Stimulated activated CD8-positive, alpha-beta memory T cell treated with anti-CD3 and anti-CD28 coated beads, Interleukin-12 subunit alpha, Interleukin-12 subunit beta, amount 100 ng/mL, for 1 hour (primary cell): Measurements from ENCODE around the gene IER3.
"Not testable (repeated sequence)": the region's sequence is repeated elsewhere in the genome, so short reads cannot be mapped to it uniquely, and the experiment has no call there.

Experiments used
- DNase-seq: peaks from one replicate; pipeline ENCODE4 v3.0.0-alpha.2; 2020; ENCODE audit warnings: low read depth

IER3 gene

DNA sequence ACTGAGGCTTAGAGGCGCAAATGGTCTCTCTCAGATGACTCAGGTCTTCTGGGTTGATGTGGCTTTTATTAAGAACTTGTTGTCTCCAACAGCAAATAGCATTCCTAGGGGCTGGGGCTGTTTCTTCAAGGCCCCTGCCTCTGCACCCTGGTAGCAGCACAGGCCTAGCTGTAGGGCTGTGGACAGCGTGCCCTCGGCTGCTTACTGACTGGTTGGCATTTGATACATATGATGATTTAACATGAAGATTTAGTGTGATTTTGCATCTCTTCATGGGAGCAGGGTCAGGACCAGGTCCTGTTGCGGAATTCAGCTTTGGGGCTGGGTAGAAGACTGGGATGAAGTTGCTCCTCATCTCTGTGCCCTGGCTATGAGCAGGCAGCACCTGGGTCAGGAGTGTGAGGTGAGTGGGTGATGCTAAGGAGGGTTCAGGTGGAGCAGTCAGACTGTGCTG is 24.3 kb upstream of the IER3 start:
- DNase-seq = no peak

DNA sequence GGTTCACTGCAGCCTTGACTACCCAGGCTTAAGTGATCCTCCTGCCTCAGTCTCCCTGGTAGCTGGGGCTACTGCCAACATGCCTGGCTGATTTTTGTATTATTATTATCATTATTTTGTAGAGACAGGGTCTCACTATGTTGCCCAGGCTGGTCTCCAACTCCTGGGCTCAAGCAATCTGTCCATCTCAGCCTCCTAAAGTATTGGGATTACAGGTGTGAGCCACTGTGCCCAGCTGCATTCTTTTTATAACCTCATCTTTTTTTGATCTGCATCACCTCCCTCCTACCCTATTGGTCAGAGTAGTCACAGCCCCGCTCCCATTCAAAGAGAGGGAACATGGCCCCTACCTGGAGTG is 23.6 kb upstream of the IER3 start:
- no peak for DNase-seq

DNA sequence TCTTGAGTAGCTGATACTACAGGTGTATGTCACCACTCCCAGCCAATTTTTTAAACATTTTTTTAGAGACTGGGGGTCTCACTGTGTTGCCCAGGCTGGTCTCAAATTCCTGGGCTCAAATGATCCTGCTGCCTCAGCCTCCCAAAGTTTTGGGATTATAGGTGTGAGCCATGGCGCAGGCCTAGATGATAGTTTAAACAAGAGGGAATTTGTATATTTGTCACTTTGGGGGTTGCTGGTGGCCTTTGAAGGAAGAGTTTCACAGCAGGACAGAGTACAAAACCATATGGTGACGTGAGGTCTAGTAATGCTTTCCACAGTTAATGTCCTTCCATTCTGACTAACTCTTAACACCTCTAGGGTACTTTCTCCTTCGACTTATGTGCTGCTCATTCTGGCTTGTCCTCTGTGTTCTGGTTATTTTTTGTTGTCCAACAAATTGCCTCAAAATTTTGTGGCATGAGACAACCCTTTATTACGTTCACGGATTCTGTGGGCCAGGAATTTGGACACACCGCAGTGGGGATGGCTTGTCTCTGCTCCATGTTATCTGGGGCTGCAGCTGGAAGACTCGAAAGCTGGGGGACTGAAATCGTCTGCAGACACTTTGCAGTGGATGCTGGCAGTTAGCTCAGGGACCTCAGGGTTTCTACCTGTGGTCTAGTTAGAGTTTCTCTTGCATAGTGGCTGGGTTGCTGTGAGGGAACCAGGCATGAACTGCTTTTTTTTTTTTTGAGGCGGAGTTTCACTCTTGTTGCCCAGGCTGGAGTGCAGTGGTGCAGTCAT is 23.0 kb upstream of the IER3 start:
- no peak for DNase-seq

- DNase-seq = no peak
Observed at GRCh38 chr6:30766461-30767157, 22.3 kb upstream of the IER3 start.

- DNase-seq = not testable (repeated sequence)
Observed at GRCh38 chr6:30765495-30765894, 21.1 kb upstream of the IER3 start.

DNA sequence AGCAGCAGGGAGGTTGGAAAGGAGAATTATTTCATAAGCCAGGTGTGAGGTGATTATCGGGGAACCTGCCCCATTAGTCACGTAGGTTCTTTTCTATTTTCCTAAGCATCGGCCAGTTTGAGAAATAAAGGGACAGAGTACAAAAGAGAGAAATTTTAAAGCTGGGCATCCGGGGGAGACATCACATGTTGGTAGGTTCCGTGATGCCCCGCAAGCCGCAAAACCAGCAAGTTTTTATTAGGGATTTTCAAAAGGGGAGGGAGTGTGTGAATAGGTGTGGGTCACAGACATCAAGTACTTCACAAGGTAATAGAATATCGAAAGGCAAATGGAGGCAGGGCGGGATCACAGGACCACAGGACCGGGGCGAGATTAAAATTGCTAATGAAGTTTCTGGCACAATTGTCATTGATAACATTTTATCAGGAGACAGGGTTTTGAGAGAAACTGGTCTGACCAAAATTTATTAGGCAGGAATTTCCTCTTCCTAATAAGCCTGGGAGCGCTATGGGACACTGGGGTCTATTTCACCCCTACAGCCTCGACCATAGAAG is 20.2 kb upstream of the IER3 start:
- DNase-seq = not testable (repeated sequence)

GRCh38 chr6:30763618-30764489 is 19.5 kb upstream of the IER3 start:
- DNase-seq = no peak

- no peak for DNase-seq
Observed at GRCh38 chr6:30763155-30763617, 18.8 kb upstream of the IER3 start.

DNA sequence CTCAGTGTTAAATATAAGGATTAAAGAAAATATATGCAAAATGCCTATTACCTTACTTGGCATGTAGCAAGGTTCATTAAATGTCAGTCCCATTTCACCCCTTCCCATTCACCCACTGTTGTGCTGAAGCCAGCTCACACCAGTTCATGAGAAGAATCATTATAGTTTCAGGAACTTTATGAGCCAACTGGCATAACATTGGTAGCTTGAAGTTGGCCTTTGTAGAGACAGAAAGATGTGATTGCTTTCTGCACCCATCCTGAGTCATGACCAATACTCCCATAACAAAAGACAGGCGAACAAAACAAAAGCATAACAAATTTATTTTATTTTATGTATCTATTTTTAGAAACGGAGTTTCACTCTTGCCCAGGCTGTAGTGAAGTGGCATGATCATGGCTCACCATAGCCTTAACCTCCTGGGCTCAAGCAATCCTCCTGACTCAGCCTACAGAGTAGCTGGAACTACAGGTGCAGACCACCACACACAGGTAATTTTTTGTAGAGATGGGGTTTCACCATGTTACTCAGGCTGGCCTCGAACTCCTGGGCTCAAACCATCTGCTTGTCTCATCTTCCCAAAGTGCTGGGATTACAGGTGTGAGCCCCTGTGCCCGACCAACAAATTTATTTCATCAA is 17.6 kb upstream of the IER3 start:
- no peak for DNase-seq

GRCh38 chr6:30760549-30760948 is 16.2 kb upstream of the IER3 start:
- no peak for DNase-seq

- no peak for DNase-seq
Observed at GRCh38 chr6:30759575-30760239, 15.4 kb upstream of the IER3 start.

- DNase-seq = no peak
Observed at GRCh38 chr6:30757261-30757904, 13.0 kb upstream of the IER3 start.

DNA sequence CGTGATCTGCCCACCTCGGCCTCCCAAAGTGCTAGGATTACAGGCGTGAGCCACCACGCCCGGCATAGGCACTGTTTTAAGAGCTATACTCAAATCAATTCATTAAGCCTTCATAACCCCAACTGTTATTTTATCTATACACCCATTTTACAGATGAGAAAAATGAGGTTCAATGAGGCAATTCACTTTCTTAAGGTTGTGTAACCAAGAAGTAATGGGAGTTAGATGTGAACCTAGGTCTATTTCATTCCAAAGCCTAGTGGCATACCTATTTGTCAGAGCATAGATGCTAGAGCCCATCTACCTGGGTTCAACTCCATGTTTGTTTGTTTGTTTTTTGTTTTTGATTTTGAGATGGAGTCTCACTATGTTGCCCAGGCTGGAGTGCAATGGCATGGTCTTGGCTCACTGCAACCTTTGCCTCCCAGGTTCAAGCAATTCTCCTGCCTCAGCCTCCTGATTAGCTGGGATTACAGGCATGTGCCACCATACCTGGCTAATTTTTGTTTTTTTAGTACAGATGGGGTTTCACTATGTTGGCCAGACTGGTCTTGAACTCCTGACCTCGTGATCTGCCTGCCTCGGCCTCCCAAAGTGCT is 12.2 kb upstream of the IER3 start:
- DNase-seq = not testable (repeated sequence)

GRCh38 chr6:30754631-30755030 is 10.3 kb upstream of the IER3 start:
- no peak for DNase-seq

GRCh38 chr6:30752157-30752927 is 8.0 kb upstream of the IER3 start:
- DNase-seq = no peak

GRCh38 chr6:30750379-30750668 is 6.0 kb upstream of the IER3 start:
- DNase-seq = no peak

DNA sequence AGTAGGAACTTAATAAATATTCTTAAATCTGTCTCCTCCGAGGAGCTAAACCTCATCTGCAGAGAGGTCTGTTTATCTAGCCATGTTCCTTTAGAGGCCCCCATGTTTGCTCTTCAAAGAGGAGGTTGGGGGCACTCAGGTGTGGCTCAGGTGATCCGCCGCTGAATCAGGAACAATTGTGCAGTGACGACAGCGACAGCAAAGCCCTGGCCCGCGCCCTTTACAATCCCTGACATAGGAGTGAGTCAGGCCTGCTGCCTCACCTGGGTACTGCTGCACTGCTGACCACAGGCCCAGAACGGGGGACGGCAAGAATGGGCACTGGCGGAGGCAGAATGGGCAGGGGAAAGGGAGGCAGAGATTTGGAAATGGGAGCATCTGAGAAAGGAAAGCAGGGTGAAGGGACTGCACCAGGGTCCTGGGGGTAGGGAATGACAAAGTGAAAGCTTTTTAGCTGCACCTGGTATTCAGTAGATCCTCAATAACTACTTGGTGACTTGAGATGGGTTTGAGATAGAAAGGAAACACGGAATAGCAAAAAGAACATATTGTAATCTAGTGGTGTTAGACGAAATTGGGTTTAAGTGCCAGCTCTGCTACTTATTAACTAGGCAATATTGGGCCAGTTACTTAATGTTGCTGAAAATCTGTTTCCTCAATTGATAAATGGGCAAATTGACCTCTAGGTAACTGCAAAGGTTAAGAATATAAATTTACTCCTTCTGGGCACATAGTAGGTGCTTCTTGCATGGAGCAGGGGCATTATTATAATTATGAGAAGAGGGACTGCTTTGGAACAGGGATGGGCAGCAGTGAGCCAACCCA is 5.4 kb upstream of the IER3 start:
- no peak for DNase-seq

- no peak for DNase-seq
Observed at GRCh38 chr6:30748851-30749540, 4.6 kb upstream of the IER3 start.
